Epithelial cell of proximal tubule (primary cell): ENCODE measurements around the gene GJC1. TPM values are rescaled to one million over a fixed set of nuclear protein-coding genes. Genes with fewer than 3 reads are reported as not detected.
"Not testable (repeated sequence)": the region's sequence is repeated elsewhere in the genome, so short reads cannot be mapped to it uniquely, and the experiment has no call there.

ENCODE experiments used
- DNase-seq: peaks from one replicate; pipeline ENCODE4 v3.0.0-alpha.2; 2011; ENCODE audit warnings: low read depth
- H3K4me3 ChIP-seq: 2 replicates; pipeline ENCODE4 v1.5.1; 2011; ENCODE audit warnings: low read depth, mild to moderate bottlenecking, low read length
- total RNA-seq: library from RNA; depleted of rRNA; stranded (reverse); fragments of >200 nt; gene quantifications from 2 replicates; pipeline ENCODE4 v1.2.3, GENCODE V29; 2015
- TF ChIP-seq, protein P1 (sequence below): conservative IDR thresholded peaks from 2 replicates; pipeline ENCODE4 v1.5.1; 2012; ENCODE audit warnings: low read depth, mild to moderate bottlenecking, low read length

Gene GJC1
- total RNA-seq, 1 donor from 2014 or later = 42.4 TPM

DNA sequence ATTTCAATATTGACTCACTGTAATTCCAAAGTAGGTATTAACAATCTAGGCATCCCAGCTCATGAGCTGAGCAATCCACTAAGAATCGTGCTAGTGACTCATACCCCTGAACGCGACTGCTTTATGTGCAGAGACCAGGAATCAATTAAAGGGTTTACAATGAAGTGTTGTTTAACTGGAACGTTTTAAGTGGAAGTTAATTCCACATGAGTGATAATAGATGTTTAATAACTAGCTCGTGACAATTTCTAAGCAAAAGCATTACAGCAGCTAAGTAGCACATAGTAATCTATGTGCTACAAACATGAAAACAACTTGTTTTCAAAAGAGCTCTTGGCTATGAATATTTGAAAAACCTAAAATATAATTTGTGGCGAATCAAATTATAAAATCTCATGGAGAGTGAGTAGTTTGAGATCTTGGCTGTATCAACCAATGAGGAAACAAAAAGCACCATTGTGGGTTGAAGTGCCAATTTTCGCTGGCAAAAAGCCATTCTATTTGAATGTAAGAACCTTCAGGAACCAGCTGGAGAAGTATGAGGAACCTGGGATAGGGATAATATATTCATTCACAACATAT, 9.4 kb downstream of the GJC1 start:
- TF ChIP-seq, protein P1, sequence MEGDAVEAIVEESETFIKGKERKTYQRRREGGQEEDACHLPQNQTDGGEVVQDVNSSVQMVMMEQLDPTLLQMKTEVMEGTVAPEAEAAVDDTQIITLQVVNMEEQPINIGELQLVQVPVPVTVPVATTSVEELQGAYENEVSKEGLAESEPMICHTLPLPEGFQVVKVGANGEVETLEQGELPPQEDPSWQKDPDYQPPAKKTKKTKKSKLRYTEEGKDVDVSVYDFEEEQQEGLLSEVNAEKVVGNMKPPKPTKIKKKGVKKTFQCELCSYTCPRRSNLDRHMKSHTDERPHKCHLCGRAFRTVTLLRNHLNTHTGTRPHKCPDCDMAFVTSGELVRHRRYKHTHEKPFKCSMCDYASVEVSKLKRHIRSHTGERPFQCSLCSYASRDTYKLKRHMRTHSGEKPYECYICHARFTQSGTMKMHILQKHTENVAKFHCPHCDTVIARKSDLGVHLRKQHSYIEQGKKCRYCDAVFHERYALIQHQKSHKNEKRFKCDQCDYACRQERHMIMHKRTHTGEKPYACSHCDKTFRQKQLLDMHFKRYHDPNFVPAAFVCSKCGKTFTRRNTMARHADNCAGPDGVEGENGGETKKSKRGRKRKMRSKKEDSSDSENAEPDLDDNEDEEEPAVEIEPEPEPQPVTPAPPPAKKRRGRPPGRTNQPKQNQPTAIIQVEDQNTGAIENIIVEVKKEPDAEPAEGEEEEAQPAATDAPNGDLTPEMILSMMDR = no peak
- DNase-seq = peak; percentile 88
- H3K4me3 ChIP-seq = no peak overlapping the region

DNA sequence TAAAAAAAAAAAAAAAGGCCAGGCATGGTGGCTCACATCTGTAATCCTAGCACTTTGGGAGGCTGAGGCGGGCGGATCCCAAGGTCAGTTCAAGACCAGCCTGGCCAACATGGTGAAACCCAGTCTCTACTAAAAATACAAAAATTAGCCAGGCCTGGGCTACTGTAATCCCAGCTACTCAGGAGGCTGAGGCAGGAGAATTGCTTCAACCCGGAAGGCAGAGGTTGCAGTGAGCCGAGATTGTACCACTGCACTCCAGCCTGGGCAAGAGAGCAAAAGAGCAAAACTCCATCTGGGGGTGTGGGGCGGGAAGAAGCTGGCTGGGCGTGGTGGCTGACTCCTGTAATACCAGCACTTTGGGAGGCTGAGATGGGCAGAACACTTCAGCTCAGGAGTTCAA, 11.6 kb downstream of the GJC1 start:
- not testable (repeated sequence) for DNase-seq, H3K4me3 ChIP-seq

- TF ChIP-seq, protein P1 = no peak
- H3K4me3 ChIP-seq = no peak overlapping the region
- no peak for DNase-seq
These were observed 17.8 kb downstream of the GJC1 start for GRCh38 chr17:44812263-44812662.

- not testable (repeated sequence) for DNase-seq, H3K4me3 ChIP-seq
These were observed 21.3 kb downstream of the GJC1 start for GRCh38 chr17:44808656-44809388.

DNA sequence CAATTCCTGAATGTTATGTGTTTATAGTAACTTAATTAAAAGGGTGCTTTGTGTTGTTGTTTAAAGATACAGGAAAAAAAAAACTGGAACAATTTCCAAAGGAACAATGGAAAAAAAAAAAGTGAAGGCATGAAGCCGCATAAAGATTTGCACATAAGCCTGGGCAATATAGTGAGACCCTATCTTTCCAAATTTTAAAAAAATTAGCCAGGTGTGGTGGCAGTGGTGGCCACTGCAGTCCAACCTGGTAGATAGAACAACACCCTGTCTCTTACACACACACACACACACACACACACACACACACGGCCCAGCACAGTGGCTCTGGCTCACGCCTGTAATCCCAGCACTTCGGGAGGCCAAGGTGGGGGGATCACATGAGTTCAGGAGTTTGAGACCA, 21.9 kb downstream of the GJC1 start:
- TF ChIP-seq, protein P1 = no peak
- no peak overlapping the region for H3K4me3 ChIP-seq
- DNase-seq = no peak

DNA sequence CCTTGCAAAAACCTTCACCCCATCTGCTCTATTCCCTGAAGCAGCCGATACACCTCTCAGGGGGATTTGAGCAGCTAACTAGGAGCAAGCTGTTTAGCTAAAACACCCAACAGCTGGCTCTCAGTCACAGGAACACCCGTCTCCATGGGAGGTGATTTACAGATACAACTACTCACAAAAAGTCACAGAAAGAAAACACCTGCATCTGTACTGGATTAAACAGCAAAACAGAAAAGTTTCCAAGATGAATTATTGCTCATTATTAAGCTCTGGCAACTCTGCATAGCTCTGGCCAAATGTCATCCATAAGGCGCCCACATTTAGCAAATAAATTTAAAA, 22.3 kb downstream of the GJC1 start:
- H3K4me3 ChIP-seq = no peak overlapping the region
- TF ChIP-seq, protein P1 = no peak
- no peak for DNase-seq

- no peak for DNase-seq
- TF ChIP-seq, protein P1 = no peak
These were observed 22.8 kb downstream of the GJC1 start for GRCh38 chr17:44807093-44807816.

More at GRCh38 chr17:44807093-44807816, 22.8 kb downstream of the GJC1 start:
- no peak overlapping the region for H3K4me3 ChIP-seq
